GM19397 (cell line): Measurements from ENCODE around the gene PRKCB.

ENCODE experiments used
- ATAC-seq: cut with Tn5 transposase; IDR thresholded peaks from one replicate; pipeline ENCODE4 v1.9.1; 2021; ENCODE audit warnings: mild to moderate bottlenecking, moderate library complexity; ENCODE audit not compliant: unreplicated experiment

Gene PRKCB

DNA sequence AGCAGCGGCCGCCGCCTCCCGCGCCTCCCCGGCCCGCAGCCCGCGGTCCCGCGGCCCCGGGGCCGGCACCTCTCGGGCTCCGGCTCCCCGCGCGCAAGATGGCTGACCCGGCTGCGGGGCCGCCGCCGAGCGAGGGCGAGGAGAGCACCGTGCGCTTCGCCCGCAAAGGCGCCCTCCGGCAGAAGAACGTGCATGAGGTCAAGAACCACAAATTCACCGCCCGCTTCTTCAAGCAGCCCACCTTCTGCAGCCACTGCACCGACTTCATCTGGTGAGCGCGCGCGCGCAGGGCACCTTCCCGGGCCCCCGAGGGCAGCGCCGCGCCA lies 258 bp downstream of the PRKCB start:
- ATAC-seq, result peak; percentile 7

DNA sequence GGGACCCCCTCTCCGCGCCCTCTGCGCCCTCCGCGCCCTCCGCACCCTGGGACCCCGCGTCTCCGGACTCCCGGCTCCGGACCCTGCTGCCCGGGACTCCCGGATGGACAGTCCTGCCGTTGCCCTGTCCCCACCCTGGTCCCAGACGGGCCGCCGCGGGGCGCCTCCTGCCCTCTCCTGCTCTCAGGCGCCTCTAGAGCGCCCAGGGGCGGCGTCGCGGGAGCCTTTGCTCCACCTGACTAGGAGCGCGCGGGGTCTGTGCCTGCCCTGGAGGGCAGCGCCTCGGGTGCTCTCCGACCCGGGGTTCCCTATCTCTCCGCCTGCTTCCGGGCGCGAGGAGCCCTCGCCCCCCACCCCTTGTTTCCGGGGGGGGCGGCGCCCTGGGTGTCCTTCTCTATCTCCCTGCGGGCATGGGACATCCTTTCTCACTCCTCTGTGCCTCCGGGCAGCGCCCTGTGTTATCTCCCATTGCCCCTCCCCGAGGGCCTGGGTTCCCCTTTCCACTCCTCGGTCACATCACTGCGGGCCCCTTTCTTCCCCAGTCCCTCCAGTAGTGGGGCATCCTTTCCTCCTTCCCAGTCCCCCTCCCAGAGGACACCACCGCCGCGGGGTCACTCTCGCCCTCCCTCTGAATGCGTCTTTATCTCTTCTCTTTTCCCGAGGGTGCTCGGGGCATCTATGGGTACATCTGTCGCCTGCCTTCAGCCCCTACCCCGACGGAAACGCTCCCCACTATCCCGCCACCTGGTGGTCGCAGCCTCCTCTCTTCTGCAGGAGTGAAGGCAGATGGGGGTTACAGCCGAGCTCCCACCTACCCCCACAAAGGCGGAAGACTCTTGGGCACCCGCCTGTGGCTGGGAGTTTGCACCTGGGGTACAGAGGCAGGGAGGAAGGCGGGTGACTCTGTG lies 875 bp downstream of the PRKCB start:
- peak; percentile 19 for ATAC-seq

DNA sequence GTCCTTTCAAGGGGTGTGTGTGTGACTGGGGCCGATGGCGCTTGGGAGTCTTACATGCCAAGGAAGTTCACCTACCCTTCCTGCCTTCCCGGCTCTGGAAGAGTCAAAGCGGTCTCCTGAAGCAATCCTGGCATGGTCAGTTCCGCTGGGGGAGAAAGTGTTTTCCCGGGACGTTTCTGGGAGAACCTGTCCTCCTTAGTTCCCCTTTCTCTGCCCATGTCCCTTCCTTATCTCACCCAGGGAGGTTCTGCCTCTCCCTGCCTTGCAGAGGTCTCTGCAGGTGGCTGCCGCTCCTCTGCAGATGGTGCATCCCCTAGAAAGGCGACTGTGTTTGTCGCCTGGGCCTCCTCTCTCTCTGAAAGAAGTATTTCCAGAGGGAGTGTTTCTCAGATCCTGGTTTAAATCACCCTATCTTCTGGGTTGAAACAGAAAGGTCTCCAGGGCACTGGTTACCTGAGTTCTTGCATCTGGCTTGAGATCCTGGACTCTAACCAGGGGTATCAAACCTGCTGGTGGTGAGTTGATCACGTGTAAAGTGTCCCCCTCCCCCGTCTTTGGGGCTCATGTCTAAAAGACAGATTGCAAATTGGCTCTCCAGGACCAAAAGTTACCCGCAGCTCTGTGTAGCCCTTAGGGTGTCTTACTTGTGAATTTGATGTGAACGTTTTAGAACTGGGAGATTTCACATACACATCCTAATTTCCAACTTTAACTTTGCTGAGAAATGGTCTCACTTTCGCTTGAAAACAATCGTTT lies 1.9 kb downstream of the PRKCB start:
- ATAC-seq, result no peak

DNA sequence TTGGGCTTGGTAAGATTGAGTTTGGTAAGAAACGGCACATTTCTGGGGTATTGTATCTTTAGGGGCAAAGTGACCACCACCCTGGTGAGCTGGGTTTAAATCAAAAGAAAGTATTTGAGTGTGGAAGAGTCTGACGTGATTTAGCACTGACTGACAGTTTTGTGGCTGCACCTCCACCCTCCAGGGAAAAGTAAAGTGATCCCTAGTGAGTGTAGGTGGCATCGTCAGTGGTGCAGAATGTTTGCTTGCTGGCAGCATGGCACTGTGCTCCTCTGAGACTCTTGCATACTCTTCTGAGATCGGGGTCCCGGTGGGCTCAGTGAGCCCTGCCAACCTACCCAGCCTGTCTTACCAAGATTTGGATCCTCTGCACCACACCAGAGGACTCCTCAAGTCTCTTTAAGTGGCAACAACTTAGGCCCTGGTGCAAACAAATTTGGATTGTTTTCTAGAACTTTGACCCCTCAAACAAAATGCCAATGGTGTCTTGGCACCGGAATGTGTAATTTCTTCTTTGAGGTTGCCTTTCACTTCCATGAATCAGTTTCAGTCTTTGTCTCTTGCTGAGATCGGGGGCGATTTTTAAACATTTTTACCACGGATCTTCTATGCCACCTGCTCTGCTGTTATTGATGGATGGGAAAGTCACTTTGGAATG lies 2.8 kb downstream of the PRKCB start:
- ATAC-seq, result no peak

DNA sequence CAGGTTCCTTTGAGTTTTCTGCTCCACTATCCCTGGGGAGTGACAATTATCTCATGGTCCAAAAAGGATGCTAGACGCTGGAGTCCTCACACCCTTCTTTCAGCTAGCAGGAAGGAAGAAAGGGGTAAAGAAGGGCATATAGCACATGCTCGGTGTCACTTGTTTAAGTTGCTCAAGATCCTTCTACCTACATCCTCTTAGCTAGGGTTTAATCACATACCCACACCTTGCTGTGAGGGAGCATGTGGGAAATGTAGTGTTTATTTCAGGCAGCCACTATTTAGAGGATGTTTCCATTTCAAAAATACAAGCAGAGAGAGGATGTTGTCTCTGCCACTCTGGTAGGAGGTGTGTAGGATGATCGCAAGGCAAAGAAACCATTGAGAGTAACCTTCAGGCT lies 4.5 kb downstream of the PRKCB start:
- ATAC-seq, result no peak

DNA sequence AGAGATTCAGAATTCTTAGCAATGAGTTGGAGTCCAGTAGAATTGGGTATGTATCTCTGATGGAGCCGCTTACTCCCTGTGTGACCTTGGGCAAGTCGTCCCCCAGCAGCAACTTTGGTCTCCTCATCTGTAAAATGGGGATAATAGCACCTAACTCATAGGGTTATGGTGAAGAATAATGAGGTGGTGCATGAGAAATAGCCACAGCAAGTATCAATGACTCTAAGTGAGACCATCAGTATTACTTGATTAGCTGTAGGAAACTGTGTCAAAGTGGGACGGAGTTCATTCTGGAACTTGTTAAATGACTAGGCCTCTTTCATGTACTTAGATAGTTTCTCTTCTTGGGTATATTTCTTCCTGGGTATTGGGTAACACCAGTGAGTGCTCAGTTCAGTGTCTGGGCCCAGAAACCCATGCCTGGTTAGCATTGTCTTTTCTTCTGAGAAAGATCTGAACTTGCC lies 6.4 kb downstream of the PRKCB start:
- no peak for ATAC-seq

DNA sequence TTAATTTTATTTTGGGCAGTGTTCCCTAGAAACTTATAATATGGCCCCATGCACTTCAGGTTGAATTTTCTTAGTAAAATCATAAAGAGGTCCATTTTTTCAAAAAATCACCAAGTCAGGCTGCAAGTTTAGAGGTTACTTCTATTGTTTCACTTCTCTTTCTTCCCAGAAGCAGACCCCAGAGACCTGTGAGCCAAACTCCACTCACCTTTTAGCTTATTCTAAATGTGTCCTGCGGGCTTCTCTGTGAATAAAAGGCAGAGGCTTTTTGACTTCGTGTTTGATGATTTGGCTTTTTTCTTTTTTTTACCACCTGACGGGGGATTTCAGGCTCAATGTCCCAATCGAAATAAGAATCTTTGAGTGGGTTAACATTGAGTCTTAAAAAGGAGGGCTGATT lies 7.4 kb downstream of the PRKCB start:
- ATAC-seq, result no peak

DNA sequence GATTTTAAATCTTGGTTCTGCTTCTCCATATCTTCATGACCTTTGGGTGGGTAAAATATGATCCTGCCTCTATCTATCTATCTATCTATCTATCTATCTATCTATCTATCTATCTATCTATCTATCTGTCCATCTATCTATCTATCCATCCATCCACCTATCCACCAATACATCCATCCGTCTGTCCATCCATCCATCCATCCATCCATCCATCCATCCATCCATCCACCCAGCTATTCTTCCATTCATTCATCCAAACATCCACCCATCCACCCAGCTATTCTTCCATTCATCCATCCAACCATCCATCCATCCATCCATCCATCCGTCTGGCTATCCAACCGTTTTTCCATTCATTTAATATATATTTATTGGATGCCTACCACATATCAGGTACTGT lies 11.5 kb downstream of the PRKCB start:
- no peak for ATAC-seq

DNA sequence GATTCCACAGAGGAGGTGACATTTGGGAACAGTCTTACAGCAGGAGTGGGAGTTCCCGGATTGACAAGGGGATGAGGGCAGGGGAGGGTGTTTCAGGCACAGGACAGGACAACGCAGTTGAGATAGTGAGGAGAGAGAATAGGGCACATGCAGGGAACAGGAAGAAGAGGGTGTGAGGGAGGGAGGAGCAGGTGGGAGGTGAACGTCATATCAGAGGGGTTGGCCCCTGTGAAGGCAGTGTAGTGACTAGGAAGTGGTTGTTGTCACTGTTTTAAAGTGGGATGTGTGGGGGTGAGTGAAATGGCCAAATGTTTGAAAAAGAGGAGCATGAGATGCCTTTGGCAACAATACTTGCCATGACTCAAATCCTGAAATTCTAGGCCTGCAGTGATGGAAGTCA lies 12.2 kb downstream of the PRKCB start:
- ATAC-seq, result no peak

DNA sequence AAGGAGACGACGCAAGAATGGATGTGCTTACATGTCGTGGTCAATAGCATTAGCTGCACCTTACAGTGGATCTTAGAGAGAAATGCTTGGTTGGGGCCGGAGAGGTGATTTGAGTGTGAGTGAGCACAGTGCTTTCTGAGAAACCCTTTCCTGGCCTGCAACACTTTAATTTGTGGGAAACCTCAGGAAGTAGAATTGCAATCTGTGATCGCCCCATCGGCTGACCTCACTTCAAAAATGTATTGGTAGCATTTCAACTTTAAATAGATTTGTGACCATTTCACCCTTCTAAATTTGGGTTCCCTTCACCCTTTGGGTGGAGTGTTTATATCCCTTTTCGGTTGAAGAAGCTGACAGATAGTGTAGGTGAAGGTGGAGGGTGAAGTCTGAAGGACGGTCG lies 13.2 kb downstream of the PRKCB start:
- no peak for ATAC-seq

DNA sequence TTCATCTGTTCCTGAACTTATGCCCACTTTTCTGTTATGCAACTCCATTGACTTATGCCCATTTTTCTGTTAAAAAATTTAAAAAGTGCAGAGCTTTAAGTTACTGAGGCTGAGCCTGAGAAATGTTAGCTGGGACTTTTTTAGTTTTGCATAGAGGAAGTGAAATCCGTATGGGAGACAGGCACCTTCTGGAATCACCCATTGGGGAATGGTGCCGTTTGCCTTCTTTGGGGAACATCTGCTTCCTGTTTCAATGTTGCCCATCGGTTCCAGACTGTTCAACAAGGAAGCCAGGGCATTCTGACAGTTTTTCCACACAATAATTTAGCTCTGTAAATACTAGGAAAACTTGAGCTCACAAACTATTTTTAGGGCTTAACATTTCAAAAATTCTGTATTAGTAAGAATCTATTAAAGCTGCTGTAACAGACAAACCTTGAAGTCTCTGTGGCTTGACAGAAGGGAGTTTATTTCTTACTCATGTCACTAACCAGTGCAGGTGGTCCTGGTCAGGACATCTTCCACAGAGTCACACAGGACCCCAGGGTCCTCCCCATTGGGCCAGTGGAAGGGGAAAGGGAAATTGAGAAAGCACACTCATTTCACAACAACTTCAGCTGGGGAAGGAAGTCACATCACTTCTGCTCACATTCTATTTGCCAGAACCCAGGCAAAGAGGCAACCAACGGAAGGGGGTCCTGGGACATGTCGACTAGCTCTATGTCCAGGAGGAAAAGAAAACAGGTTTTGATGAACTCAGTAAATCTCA lies 17.2 kb downstream of the PRKCB start:
- ATAC-seq, result no peak

DNA sequence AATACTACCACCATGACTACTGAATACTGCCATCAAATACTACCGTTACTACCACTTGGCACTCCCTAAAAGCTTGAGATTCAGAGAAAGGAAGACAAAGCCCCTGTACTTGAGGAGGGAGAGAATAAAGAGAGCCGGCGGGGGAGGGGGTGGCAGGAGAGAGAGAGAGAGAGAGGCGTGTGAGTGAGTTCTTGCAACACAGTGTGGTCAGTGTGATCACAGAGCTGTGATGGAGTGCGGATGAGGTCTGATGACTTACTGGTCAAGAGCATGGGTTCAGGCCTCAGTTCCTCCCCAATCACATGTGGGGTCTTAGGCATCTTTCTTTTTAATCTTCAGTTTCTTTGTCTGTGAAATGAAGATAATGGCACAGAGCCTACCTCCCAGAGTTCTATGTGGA lies 19.2 kb downstream of the PRKCB start:
- ATAC-seq, result no peak

DNA sequence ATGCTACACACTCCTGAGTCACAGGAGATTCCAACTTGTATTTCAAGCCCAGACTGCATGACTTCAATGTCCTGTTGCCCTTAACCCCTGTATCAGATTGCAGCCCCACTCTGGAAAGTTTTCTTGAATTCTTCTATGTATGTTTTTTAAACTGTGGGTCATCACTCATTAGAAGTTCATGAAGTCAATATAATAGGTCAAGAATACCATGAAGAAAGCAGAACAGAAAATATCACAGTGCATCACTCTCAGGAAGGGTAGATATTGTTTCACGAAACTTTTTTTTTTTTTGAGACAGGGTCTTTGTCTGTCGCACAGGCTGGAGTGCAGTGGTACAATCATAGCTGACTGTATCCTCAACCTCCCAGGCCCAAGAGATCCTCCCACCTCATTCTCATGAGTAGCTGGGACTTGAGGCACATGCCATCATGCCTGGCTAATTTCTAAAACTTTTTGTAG lies 20.5 kb downstream of the PRKCB start:
- no peak for ATAC-seq

DNA sequence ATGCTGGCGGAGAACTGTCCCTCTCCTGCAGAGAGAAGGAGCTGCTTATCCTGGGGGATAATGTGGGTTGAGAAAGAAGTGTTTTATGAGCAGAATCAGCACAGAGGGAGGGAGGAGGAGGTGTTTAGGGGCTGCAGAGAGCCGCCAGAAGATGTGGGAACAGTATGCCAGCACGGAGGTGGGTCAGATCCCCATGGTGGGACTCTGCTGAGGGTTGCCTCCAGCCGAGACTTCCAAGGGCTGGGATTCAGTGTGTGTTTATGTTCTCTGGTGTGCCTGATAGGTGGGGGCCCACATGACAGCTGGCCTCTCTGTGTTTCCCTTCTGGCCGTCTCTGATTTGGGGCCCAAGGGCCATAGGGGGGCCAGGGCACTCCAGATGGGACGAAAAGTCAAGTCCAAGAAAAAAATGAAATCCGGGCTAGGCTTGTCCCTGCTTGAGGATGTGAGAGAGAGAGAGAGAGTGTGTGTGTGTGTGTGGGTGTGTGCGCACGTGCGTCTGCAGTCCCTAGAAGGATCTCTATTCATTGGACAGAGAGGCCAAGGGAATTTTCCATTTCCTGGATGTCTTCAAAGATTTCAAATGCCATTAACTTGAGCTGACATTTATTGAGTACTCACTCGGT lies 21.6 kb downstream of the PRKCB start:
- no peak for ATAC-seq

DNA sequence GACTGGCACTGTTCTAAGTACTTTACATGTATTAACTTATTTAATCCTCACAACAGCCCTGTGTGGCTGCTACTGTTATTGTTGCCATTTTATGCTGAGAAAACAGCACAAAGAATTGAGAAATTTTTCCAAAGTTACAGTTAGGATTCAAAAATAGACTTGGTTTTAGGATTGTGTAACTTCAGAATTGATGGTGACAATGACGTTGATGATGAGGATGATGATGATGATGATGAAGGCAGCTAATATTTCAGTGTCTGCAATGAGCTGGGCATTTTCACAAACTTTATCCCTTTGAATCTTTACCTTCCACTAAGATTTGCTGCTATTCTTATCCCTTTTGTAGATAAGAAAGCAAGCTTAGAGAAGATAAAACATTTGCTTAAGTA lies 22.1 kb downstream of the PRKCB start:
- ATAC-seq, result no peak

DNA sequence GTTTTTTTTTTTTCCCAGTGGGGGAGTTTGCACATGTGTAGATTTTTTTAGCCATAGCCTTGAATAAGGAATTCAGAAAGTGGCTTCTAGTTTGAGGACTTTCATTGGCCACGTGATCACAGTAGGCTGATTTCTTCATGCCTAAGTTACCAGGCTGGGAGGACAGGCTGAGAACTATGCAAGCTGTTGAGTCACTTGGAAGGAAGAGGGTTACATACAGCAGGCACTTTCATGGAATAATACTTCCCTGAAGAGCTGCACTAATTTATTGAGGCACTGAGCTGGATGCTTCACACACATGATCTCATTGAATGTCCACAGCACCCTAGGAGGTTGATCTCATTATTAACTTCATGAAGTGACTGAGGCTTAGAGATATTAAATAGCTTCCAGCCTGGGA lies 22.8 kb downstream of the PRKCB start:
- no peak for ATAC-seq

DNA sequence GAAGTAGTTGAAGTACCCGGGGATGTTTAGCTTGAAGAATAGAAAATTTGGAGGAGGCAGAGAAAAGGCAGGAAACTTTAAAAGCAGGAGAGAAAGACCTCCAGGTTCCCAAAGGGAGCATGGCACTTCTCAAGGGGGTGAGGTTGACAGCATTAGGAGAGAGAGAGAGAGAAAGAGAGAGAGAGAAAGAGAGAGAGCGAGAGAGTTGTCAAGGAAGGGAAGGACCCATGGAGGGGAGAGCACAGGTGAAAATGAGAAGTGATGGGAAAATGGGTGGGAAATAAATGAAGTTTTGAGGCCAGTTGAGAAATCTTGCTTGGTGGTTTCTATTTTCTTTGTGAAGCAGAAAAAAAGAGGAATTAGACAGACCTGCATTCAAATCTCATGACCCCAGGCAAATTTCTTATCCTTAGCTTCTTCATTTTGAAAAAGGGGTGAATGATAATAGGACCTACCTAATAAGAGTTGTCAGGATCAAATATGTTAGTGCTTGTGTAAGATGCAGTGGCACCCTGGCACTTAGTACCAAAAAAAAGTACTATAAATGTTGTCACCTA lies 24.0 kb downstream of the PRKCB start:
- no peak for ATAC-seq

DNA sequence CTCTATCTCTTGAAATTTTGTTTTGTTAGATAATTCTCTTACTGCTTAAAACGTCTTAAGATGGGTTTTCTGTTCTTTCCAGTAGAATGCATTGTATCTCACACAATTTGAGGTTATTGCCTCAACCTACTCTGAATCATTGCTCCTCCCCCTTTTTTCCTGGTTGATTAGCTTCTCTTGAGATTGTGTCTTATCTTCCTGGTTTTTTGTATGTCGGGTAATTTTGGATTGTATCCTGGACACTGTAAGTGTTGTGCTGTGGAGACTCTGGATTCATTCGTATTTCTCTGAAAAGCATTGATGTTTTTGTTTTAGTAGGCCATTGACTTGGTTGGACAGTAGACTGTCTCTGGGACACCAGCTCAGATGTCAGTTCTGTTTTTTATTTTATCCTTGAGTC lies 26.1 kb downstream of the PRKCB start:
- ATAC-seq, result no peak

DNA sequence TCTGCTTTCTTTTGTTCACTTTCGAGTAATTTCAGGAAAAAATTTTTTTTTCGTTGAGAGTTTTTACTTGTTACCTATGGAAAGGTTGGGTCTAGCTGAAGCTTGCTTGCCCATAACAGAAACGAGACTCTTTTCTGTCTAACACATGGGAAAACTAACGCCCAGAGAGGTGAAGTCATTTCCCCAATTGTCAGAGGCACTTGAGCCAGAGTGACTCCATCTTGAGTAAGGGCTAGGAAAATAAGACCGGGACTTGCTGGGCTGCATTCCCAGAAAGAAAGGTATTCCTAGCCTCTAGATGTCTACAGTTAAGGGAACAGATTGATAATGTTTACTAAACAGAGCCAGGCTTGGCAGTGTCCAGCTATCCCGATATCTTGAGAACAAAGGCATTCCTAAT lies 26.8 kb downstream of the PRKCB start:
- ATAC-seq, result no peak
